HEK293 (cell line): ENCODE data around the gene FOXS1.

Source experiments
- CTCF ChIA-PET: fragments of 350-600 bp; formaldehyde crosslinking; extraction: SDS; loops from one replicate; lab custom pipeline; 2021; ENCODE audit warnings: antibody characterized with exemption; lab: Yijun Ruan, JAX
- POLR2A ChIA-PET: fragments of 300-600 bp; formaldehyde crosslinking; extraction: SDS; loops from one replicate; lab custom pipeline; 2020; ENCODE audit warnings: antibody characterized with exemption, inconsistent platforms; lab: Yijun Ruan, JAX
- H3K27ac ChIP-seq: fragments of 200-500 bp; sonication (Bioruptor generic); 2 replicates; pipeline ENCODE4 v1.5.1; 2014; ENCODE audit warnings: low read depth, low read length, control low read depth, inconsistent platforms; ENCODE audit errors: extremely low read depth
- H3K36me3 ChIP-seq, 2 experiments: fragments of 200-500 bp in 1 of 2; sonication (Bioruptor generic) in 1 of 2; 1 replicate in 1 of 2; 2 replicates in 1 of 2; pipeline ENCODE4 v1.5.1; 2014 to 2017; ENCODE audit warnings: inconsistent platforms in 2 of 2, low read length in 2 of 2; ENCODE audit not compliant: control insufficient read depth in 2 of 2, insufficient read depth in 1 of 2
- H3K4me1 ChIP-seq: fragments of 200-500 bp; sonication (Bioruptor generic); 2 replicates; pipeline ENCODE4 v1.5.1; 2014; ENCODE audit warnings: mild to moderate bottlenecking, low read length, inconsistent platforms; ENCODE audit not compliant: control insufficient read depth, insufficient read depth
- H3K4me3 ChIP-seq: 2 replicates; pipeline ENCODE4 v1.5.1; 2011; ENCODE audit warnings: low read depth, mild to moderate bottlenecking, control low read depth, low read length, moderate library complexity
- H3K9me3 ChIP-seq: fragments of 200-500 bp; sonication (Bioruptor generic); 2 replicates; pipeline ENCODE4 v1.5.1; 2014; ENCODE audit warnings: low read depth, low read length, inconsistent platforms; ENCODE audit not compliant: control insufficient read depth, insufficient read depth
- PRDM1 ChIP-seq: fragments of 450-650 bp; formaldehyde crosslinking; IDR thresholded peaks from 2 replicates; pipeline ENCODE4; 2016; ENCODE audit warnings: missing biosample characterization, missing genetic modification characterization
- PRDM2 ChIP-seq: fragments of 450-650 bp; formaldehyde crosslinking; IDR thresholded peaks from 2 replicates; pipeline ENCODE4 v1.5.1; 2016; ENCODE audit warnings: missing biosample characterization, missing genetic modification characterization, borderline replicate concordance
- REST ChIP-seq: fragments of 450-650 bp; formaldehyde crosslinking; IDR thresholded peaks from 2 replicates; pipeline ENCODE4 v1.5.1; 2016; ENCODE audit warnings: missing biosample characterization, missing genetic modification characterization
- TCF7L2 ChIP-seq: IDR thresholded peaks from 2 replicates; pipeline ENCODE4 v1.6.1; 2011; ENCODE audit warnings: low read depth, mild to moderate bottlenecking, inconsistent platforms, low read length, moderate library complexity, borderline replicate concordance
- ZFHX2 ChIP-seq: fragments of 450-650 bp; formaldehyde crosslinking; conservative IDR thresholded peaks from 2 replicates; pipeline ENCODE4 v1.5.1; 2016; ENCODE audit warnings: missing biosample characterization, missing genetic modification characterization
- ZFP3 ChIP-seq: fragments of 450-650 bp; formaldehyde crosslinking; IDR thresholded peaks from 2 replicates; pipeline ENCODE4 v1.5.1; 2016; ENCODE audit warnings: low read depth, missing biosample characterization, missing genetic modification characterization
- ZNF112 ChIP-seq: fragments of 450-650 bp; formaldehyde crosslinking; IDR thresholded peaks from 2 replicates; pipeline ENCODE4 v1.5.0; 2017; ENCODE audit warnings: missing biosample characterization, missing genetic modification characterization
- ZNF114 ChIP-seq: fragments of 450-650 bp; formaldehyde crosslinking; IDR thresholded peaks from 2 replicates; pipeline ENCODE4 v1.5.0; 2017; ENCODE audit warnings: missing biosample characterization, missing genetic modification characterization
- ZNF175 ChIP-seq: fragments of 450-650 bp; formaldehyde crosslinking; IDR thresholded peaks from 2 replicates; pipeline ENCODE4 v1.5.1; 2016; ENCODE audit warnings: missing biosample characterization, missing genetic modification characterization
- ZNF211 ChIP-seq: fragments of 450-650 bp; formaldehyde crosslinking; IDR thresholded peaks from 2 replicates; pipeline ENCODE4 v1.5.1; 2016; ENCODE audit warnings: low read depth, missing biosample characterization, missing genetic modification characterization
- ZNF274 ChIP-seq, 2 experiments: fragments of 200-500 bp in 1 of 2; fragments of 450-650 bp in 1 of 2; sonication (Bioruptor generic) in 1 of 2; formaldehyde crosslinking in 1 of 2; IDR thresholded peaks; 2 replicates each; pipeline versions ENCODE4 v1.5.1 to v1.6.1; 2014 to 2016; ENCODE audit warnings: borderline replicate concordance in 1 of 2, inconsistent platforms in 1 of 2, low read length in 1 of 2, missing biosample characterization in 1 of 2, missing genetic modification characterization in 1 of 2
- ZNF501 ChIP-seq: fragments of 450-650 bp; formaldehyde crosslinking; IDR thresholded peaks from 2 replicates; pipeline ENCODE4 v1.5.1; 2016; ENCODE audit warnings: missing biosample characterization, missing genetic modification characterization
- ZNF626 ChIP-seq: fragments of 450-650 bp; sonication (Bioruptor Pico); formaldehyde crosslinking; IDR thresholded peaks from 2 replicates; pipeline ENCODE4 v1.5.1; 2018; ENCODE audit warnings: missing biosample characterization, missing genetic modification characterization, inconsistent platforms
- ZSCAN5A ChIP-seq: fragments of 450-650 bp; formaldehyde crosslinking; IDR thresholded peaks from 2 replicates; pipeline ENCODE4 v1.5.1; 2016; ENCODE audit warnings: missing biosample characterization, missing genetic modification characterization
- TF ChIP-seq, protein P1 (sequence below): fragments of 450-650 bp; formaldehyde crosslinking; conservative IDR thresholded peaks from 2 replicates; pipeline ENCODE4 v1.5.1; 2016; ENCODE audit warnings: low read depth, missing biosample characterization, missing genetic modification characterization
- TF ChIP-seq, protein P2 (sequence below): fragments of 450-650 bp; formaldehyde crosslinking; IDR thresholded peaks from 2 replicates; pipeline ENCODE4 v1.5.1; 2016; ENCODE audit warnings: missing biosample characterization, missing genetic modification characterization

The FOXS1 gene

DNA sequence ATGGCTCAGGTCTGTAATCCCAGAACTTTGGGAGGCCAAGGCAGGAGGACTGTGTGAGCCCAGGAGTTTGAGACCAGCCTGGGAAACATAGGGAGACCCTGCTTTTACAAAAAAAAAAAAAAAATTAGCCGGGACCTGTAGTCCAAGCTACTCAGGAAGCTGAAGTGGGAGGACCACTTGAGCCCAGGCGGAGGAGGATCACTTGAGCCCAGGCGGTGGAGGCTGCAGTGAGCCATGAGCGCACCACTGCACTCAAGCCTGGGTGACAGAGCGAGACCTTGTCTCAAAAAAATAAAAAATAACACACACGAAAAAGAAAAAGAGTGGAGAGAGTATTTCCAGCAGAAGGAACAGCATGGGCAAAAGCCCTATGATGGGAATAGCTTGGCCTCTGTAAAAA is 27.0 kb upstream of the FOXS1 start:
- no peak overlapping the region for H3K4me3 ChIP-seq
- TF ChIP-seq ZNF626, result no peak
- no peak for TF ChIP-seq REST (tag by site-specific recombination)
- no peak for TF ChIP-seq ZNF274 (IDR thresholded peaks at IDR 0.05; ENCODE audit: low read length)
- no peak for TF ChIP-seq ZNF274 (tag by site-specific recombination; IDR thresholded peaks at IDR 0.05; ENCODE audit: borderline replicate concordance)
- no peak for TF ChIP-seq ZNF175 (tag by site-specific recombination)
- TF ChIP-seq ZNF501 (tag by site-specific recombination), result no peak
- no peak for TF ChIP-seq ZFP3
- no peak; the same call in 1 of the 2 replicates for TF ChIP-seq ZFHX2
- TF ChIP-seq, protein P1, sequence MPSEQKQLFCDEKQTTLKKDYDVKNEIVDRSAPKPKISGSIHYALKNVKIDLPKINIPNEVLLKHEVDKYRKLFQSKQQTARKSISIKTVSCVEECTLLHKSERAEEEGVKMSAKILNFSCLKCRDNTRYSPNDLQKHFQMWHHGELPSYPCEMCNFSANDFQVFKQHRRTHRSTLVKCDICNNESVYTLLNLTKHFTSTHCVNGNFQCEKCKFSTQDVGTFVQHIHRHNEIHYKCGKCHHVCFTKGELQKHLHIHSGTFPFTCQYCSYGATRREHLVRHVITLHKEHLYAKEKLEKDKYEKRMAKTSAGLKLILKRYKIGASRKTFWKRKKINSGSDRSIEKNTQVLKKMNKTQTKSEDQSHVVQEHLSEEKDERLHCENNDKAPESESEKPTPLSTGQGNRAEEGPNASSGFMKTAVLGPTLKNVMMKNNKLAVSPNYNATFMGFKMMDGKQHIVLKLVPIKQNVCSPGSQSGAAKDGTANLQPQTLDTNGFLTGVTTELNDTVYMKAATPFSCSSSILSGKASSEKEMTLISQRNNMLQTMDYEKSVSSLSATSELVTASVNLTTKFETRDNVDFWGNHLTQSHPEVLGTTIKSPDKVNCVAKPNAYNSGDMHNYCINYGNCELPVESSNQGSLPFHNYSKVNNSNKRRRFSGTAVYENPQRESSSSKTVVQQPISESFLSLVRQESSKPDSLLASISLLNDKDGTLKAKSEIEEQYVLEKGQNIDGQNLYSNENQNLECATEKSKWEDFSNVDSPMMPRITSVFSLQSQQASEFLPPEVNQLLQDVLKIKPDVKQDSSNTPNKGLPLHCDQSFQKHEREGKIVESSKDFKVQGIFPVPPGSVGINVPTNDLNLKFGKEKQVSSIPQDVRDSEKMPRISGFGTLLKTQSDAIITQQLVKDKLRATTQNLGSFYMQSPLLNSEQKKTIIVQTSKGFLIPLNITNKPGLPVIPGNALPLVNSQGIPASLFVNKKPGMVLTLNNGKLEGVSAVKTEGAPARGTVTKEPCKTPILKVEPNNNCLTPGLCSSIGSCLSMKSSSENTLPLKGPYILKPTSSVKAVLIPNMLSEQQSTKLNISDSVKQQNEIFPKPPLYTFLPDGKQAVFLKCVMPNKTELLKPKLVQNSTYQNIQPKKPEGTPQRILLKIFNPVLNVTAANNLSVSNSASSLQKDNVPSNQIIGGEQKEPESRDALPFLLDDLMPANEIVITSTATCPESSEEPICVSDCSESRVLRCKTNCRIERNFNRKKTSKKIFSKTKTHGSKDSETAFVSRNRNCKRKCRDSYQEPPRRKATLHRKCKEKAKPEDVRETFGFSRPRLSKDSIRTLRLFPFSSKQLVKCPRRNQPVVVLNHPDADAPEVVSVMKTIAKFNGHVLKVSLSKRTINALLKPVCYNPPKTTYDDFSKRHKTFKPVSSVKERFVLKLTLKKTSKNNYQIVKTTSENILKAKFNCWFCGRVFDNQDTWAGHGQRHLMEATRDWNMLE (tag by site-specific recombination), result no peak
- TF ChIP-seq TCF7L2, result no peak
- no peak for TF ChIP-seq ZNF112 (tag by site-specific recombination)
- TF ChIP-seq, protein P2, sequence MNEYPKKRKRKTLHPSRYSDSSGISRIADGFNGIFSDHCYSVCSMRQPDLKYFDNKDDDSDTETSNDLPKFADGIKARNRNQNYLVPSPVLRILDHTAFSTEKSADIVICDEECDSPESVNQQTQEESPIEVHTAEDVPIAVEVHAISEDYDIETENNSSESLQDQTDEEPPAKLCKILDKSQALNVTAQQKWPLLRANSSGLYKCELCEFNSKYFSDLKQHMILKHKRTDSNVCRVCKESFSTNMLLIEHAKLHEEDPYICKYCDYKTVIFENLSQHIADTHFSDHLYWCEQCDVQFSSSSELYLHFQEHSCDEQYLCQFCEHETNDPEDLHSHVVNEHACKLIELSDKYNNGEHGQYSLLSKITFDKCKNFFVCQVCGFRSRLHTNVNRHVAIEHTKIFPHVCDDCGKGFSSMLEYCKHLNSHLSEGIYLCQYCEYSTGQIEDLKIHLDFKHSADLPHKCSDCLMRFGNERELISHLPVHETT (tag by site-specific recombination), result no peak
- TF ChIP-seq ZNF211 (tag by site-specific recombination), result no peak
- TF ChIP-seq ZNF114, result no peak
- TF ChIP-seq PRDM2, result no peak
- TF ChIP-seq ZSCAN5A (tag by site-specific recombination), result no peak
- no peak for TF ChIP-seq PRDM1 (tag by site-specific recombination)
- no peaks in the 10 kb centered on the region for H3K9me3 ChIP-seq
- H3K36me3 ChIP-seq, result no peaks in the 10 kb centered on the region
- no peaks in the 10 kb centered on the region for H3K4me1 ChIP-seq
- POLR2A ChIA-PET, result interaction anchor here (0.5 to 1.5 kb wide), 2 partner anchors 11 to 253 kb away, joined by 4 to 6 read pairs; no protein-coding TSS in a partner anchor
- no peak overlapping the region for H3K27ac ChIP-seq
- CTCF ChIA-PET, result interaction anchor here (0.7 to 2.9 kb wide), 3 partner anchors 20 to 219 kb away, joined by 3 to 14 read pairs (median 4); no protein-coding TSS in a partner anchor
